Panc1 (cell line): ENCODE measurements around the gene PLEKHA1. TPM values are rescaled to one million over a fixed set of nuclear protein-coding genes. Genes with fewer than 3 reads are reported as not detected.

Experiments used
- ATAC-seq: fragments of 200-7000 bp; cut with Tn5 transposase; 2 replicates; pipeline ENCODE4 v1.9.1; 2020; ENCODE audit warnings: mild to moderate bottlenecking, moderate library complexity
- BruUV-seq: library from RNA; stranded (reverse); fragments of 400-500 nt; replicated peaks from 2 replicates; lab custom pipeline; 2021; lab: Mats Ljungman, UMichigan
- CTCF ChIA-PET: fragments of 300-600 bp; sonication (Branson Sonifier 250); formaldehyde crosslinking; loops from one replicate; lab custom pipeline; 2022; ENCODE audit warnings: antibody characterized with exemption; lab: Charles Lee
- POLR2A ChIA-PET: fragments of 300-600 bp; sonication (Branson Sonifier 250); formaldehyde crosslinking; loops from one replicate; lab custom pipeline; 2022; ENCODE audit warnings: antibody characterized with exemption; lab: Charles Lee
- DNase-seq: peaks from one replicate; pipeline ENCODE4 v3.0.0-alpha.2; 2010; ENCODE audit warnings: low read depth, low spot score
- H3K27ac ChIP-seq: 2 replicates; pipeline ENCODE4 v1.5.1; 2011; ENCODE audit warnings: mild to moderate bottlenecking, low read length, inconsistent platforms
- H3K27me3 ChIP-seq: fragments of 200-500 bp; sonication (Bioruptor generic); 2 replicates; pipeline ENCODE4 v1.6.0; 2014; ENCODE audit warnings: low read length, inconsistent platforms; ENCODE audit not compliant: control insufficient read depth, insufficient read depth
- H3K36me3 ChIP-seq: fragments of 200-500 bp; sonication (Bioruptor generic); 2 replicates; pipeline ENCODE4 v1.5.1; 2014; ENCODE audit warnings: inconsistent platforms, mild to moderate bottlenecking, low read length, moderate library complexity; ENCODE audit not compliant: control insufficient read depth, insufficient read depth
- H3K4me1 ChIP-seq: 2 replicates; pipeline ENCODE4 v1.5.1; 2011; ENCODE audit warnings: inconsistent platforms, mild to moderate bottlenecking, low read length, moderate library complexity; ENCODE audit not compliant: control insufficient read depth, insufficient read depth
- H3K4me3 ChIP-seq, 2 experiments: 2 replicates each; pipeline ENCODE4 v1.5.1; 2011 to 2012; ENCODE audit warnings: low read depth in 2 of 2, low read length in 2 of 2, mild to moderate bottlenecking in 2 of 2, inconsistent platforms in 1 of 2, moderate library complexity in 1 of 2
- H3K9me3 ChIP-seq: fragments of 200-500 bp; sonication (Bioruptor generic); 2 replicates; pipeline ENCODE4 v1.5.1; 2014; ENCODE audit warnings: low read depth, mild to moderate bottlenecking, inconsistent platforms, low read length, moderate library complexity; ENCODE audit not compliant: control insufficient read depth, insufficient read depth
- CTCF ChIP-seq: fragments of 450-650 bp; IDR thresholded peaks from 2 replicates; pipeline ENCODE4 v1.5.1; 2017; ENCODE audit warnings: mild to moderate bottlenecking
- POLR2AphosphoS5 ChIP-seq: IDR thresholded peaks from 2 replicates; pipeline ENCODE4 v1.6.1; 2012; ENCODE audit warnings: mild to moderate bottlenecking, low read depth, low read length, moderate library complexity
- REST ChIP-seq, 2 experiments: IDR thresholded peaks; 2 replicates each; pipeline ENCODE4 v1.6.1; 2011 to 2012; ENCODE audit warnings: low read depth in 2 of 2, control low read depth in 1 of 2, low read length in 1 of 2, mild to moderate bottlenecking in 1 of 2, moderate library complexity in 1 of 2; ENCODE audit not compliant: insufficient read depth in 1 of 2
- SIN3A ChIP-seq: IDR thresholded peaks from 2 replicates; pipeline ENCODE4 v1.6.1; 2012; ENCODE audit warnings: low read depth, mild to moderate bottlenecking, low read length, moderate library complexity, borderline replicate concordance; ENCODE audit not compliant: insufficient read depth
- TCF7L2 ChIP-seq: IDR thresholded peaks from 2 replicates; pipeline ENCODE4 v1.6.1; 2011; ENCODE audit warnings: mild to moderate bottlenecking, low read depth, low read length, inconsistent platforms
- in situ Hi-C: cut with HindIII; loops from 2 replicates; pipeline ENCODE4 v1.10.0; 2016; ENCODE audit warnings: low sequenced_read_pairs, low pct_unique_long_range_greater_than_20kb
- intact Hi-C: fragments of 100-400 bp; cut with micrococcal nuclease; formaldehyde crosslinking; loops from one replicate; pipeline ENCODE4 v1.10.0; 2022; ENCODE audit not compliant: unreplicated experiment
- total RNA-seq: library from RNA; stranded (reverse); gene quantifications from one replicate; pipeline ENCODE4 v1.2.1, GENCODE V29; 2021; ENCODE audit not compliant: unreplicated experiment

Gene PLEKHA1
- total RNA-seq, 1 experiment from 2014 or later: 95.5 TPM

GRCh38 chr10:122422266-122422989, 47.9 kb downstream of the PLEKHA1 start:
- Histone ChIP-seq H3K4me1 (no peaks in the 10 kb centered on the region), H3K9me3 (no peaks in the 10 kb centered on the region), H3K4me3 (no peak overlapping the region), H3K36me3 (peaks cover 49% of the 10 kb centered on the region), H3K27ac (no peak overlapping the region), H3K27me3 (no peaks in the 10 kb centered on the region)
- TF ChIP-seq TCF7L2 (no peak), SIN3A (no peak), CTCF (no peak)
- POLR2A ChIA-PET: no interaction called here
- CTCF ChIA-PET: interaction anchor here (0.6 kb wide), 1 partner anchor 208 kb away, joined by 8 read pairs; no protein-coding TSS in a partner anchor
- in situ Hi-C loops (no loop called here), intact Hi-C loops (no loop called here)
- DNase-seq: no peak
- BruUV-seq: no TSS peak
- no peak for ATAC-seq

- ATAC-seq: no peak
- Histone ChIP-seq H3K27ac (no peak overlapping the region), H3K4me3 (no peak overlapping the region), H3K27me3 (no peaks in the 10 kb centered on the region), H3K4me1 (no peaks in the 10 kb centered on the region), H3K36me3 (peaks cover 53% of the 10 kb centered on the region), H3K9me3 (no peaks in the 10 kb centered on the region)
- intact Hi-C loops: no loop called here
- in situ Hi-C loops: no loop called here
- no peak for DNase-seq
- TF ChIP-seq REST (IDR thresholded peaks at IDR 0.05; ENCODE audit: insufficient read depth in 1 of 2, low read depth in 2 of 2, low read length in 1 of 2) (no peak), SIN3A (no peak), POLR2AphosphoS5 (no peak), TCF7L2 (no peak), CTCF (no peak)
- POLR2A ChIA-PET: no interaction called here
- CTCF ChIA-PET: interaction anchor here (0.9 to 1.0 kb wide), 2 partner anchors 24 to 141 kb away, joined by 3 to 4 read pairs; no protein-coding TSS in a partner anchor
- BruUV-seq: no TSS peak
These were observed 49.6 kb downstream of the PLEKHA1 start for GRCh38 chr10:122424059-122424458.
